B cell (primary cell): ENCODE data around the gene MRM1. TPM values are rescaled to one million over a fixed set of nuclear protein-coding genes. Genes with fewer than 3 reads are reported as not detected.
A peak's percentile ranks its signal among the peaks of the same experiment; 100 is the strongest.

ENCODE experiments used
- ATAC-seq: fragments of 200-7000 bp; cut with Tn5 transposase; one replicate; pipeline ENCODE4 v1.10.0; 2021; ENCODE audit warnings: low read depth, mild to moderate bottlenecking, moderate number of reproducible peaks, moderate library complexity
- CTCF ChIA-PET: fragments of 350-600 bp; sonication (Branson Sonifier 250); formaldehyde crosslinking; loops from one replicate; lab custom pipeline; 2021; ENCODE audit warnings: antibody characterized with exemption, inconsistent platforms; lab: Charles Lee
- POLR2A ChIA-PET: fragments of 350-600 bp; sonication (Branson Sonifier 250); formaldehyde crosslinking; loops from one replicate; lab custom pipeline; 2021; ENCODE audit warnings: antibody characterized with exemption; lab: Charles Lee
- DNase-seq: peaks from one replicate; pipeline ENCODE4 v3.0.0; 2013
- H2AFZ ChIP-seq: 2 replicates; pipeline ENCODE4 v1.6.1; 2012; ENCODE audit warnings: mild to moderate bottlenecking, low read depth, low read length; ENCODE audit not compliant: insufficient read depth, poor library complexity, severe bottlenecking
- H3K27ac ChIP-seq, 2 donors: 1 replicate in 1 of 2; 2 replicates in 1 of 2; pipeline ENCODE4 v1.5.1; 2012 to 2013; ENCODE audit warnings: low read length in 2 of 2, mild to moderate bottlenecking in 2 of 2, moderate library complexity in 1 of 2
- H3K27me3 ChIP-seq, 4 experiments: fragments of 200-600 bp in 1 of 4; sonication (generic) in 1 of 4; replicated peaks in 1 of 4; 1 replicate in 2 of 4; 2 replicates in 2 of 4; pipeline versions ENCODE4 v1.6.1 to v1.7.0; 2013 to 2016; ENCODE audit warnings: low read length in 3 of 4, mild to moderate bottlenecking in 2 of 4, mixed read lengths in 1 of 4, moderate library complexity in 1 of 4; ENCODE audit not compliant: insufficient read depth in 4 of 4, control insufficient read depth in 3 of 4; ENCODE audit errors: control extremely low read depth in 1 of 4
- H3K36me3 ChIP-seq, 2 experiments: replicated peaks in 1 of 2; 1 replicate in 1 of 2; 2 replicates in 1 of 2; pipeline versions ENCODE4 v1.6.1 to v1.7.1; 2013; ENCODE audit warnings: low read length in 1 of 2; ENCODE audit not compliant: insufficient read depth in 2 of 2, control insufficient read depth in 1 of 2; ENCODE audit errors: control extremely low read depth in 1 of 2, extremely low read depth in 1 of 2
- H3K4me1 ChIP-seq, 2 donors: fragments of 200-600 bp in 1 of 2; sonication (generic) in 1 of 2; 1 replicate in 1 of 2; 2 replicates in 1 of 2; pipeline versions ENCODE4 v1.5.1 to v1.6.1; 2013 to 2017; ENCODE audit warnings: low read length in 2 of 2; ENCODE audit not compliant: control insufficient read depth in 2 of 2, insufficient read depth in 2 of 2
- H3K4me2 ChIP-seq: replicated peaks from 2 replicates; pipeline ENCODE3; 2012; ENCODE audit warnings: mild to moderate bottlenecking, low read depth, low read length; ENCODE audit not compliant: poor library complexity, severe bottlenecking
- H3K4me3 ChIP-seq, 5 experiments: fragments of 200-600 bp in 1 of 5; sonication (generic) in 1 of 5; 1 replicate in 3 of 5; 2 replicates in 2 of 5; pipeline versions ENCODE4 v1.5.1 to v1.7.0; 2011 to 2016; ENCODE audit warnings: low read length in 4 of 5, mild to moderate bottlenecking in 4 of 5, low read depth in 2 of 5, control low read depth in 1 of 5, moderate library complexity in 1 of 5; ENCODE audit not compliant: insufficient read depth in 1 of 5; ENCODE audit errors: control extremely low read depth in 1 of 5, extremely low read depth in 1 of 5
- H3K79me2 ChIP-seq: fragments of 200-600 bp; sonication (generic); one replicate; pipeline ENCODE4 v1.6.0; 2016; ENCODE audit warnings: low read length; ENCODE audit not compliant: control insufficient read depth, insufficient read depth
- H3K9ac ChIP-seq: fragments of 200-600 bp; sonication (generic); 2 replicates; pipeline ENCODE4 v1.6.1; 2017; ENCODE audit warnings: mild to moderate bottlenecking, low read length, moderate library complexity
- H3K9me3 ChIP-seq, 3 donors: one replicate each; pipeline versions ENCODE4 v1.6.1 to v1.7.1; 2013; ENCODE audit warnings: low read length in 2 of 3; ENCODE audit not compliant: control insufficient read depth in 2 of 3, insufficient read depth in 1 of 3; ENCODE audit errors: control extremely low read depth in 1 of 3
- H4K20me1 ChIP-seq: 2 replicates; pipeline ENCODE4 v1.6.0; 2012; ENCODE audit warnings: mild to moderate bottlenecking, low read length; ENCODE audit not compliant: insufficient read depth, control insufficient read depth, poor library complexity, severe bottlenecking
- H3K27ac Mint-ChIP-seq: one replicate; pipeline ENCODE4 v1.8.0; 2021; ENCODE audit warnings: mixed read lengths
- H3K27me3 Mint-ChIP-seq: one replicate; pipeline ENCODE4 v1.8.0; 2021; ENCODE audit warnings: mixed read lengths
- H3K4me1 Mint-ChIP-seq: one replicate; pipeline ENCODE4 v1.8.0; 2021; ENCODE audit warnings: mixed read lengths
- H3K4me3 Mint-ChIP-seq: one replicate; pipeline ENCODE4 v1.8.0; 2021; ENCODE audit warnings: mixed read lengths
- H3K9me3 Mint-ChIP-seq: one replicate; pipeline ENCODE4 v1.8.0; 2022; ENCODE audit warnings: mixed read lengths; ENCODE audit not compliant: insufficient read depth
- EZH2 ChIP-seq: IDR thresholded peaks from 2 replicates; pipeline ENCODE4 v1.6.1; 2012; ENCODE audit warnings: borderline replicate concordance, low read depth, mild to moderate bottlenecking, moderate library complexity, low read length; ENCODE audit not compliant: insufficient read depth, poor library complexity, severe bottlenecking
- WGBS: methylation state at CpG from one replicate; pipeline ENCODE4 v1.1.5; 2013; ENCODE audit warnings: missing lambda C conversion rate; ENCODE audit not compliant: insufficient coverage; 5-methylcytosine and 5-hydroxymethylcytosine counted together
- intact Hi-C: fragments of 100-400 bp; cut with micrococcal nuclease; formaldehyde crosslinking; loops from one replicate; pipeline ENCODE4 v1.10.0; 2022
- polyA plus RNA-seq: library from polyadenylated mRNA; depleted of rRNA; stranded (reverse); fragments of >200 nt; gene quantifications from 2 replicates; pipeline ENCODE4 v1.2.3, GENCODE V29; 2012
- total RNA-seq, 2 donors: library from RNA; stranded (reverse); fragments of 120-200 nt in 1 of 2; gene quantifications; 1 replicate in 1 of 2; 2 replicates in 1 of 2; pipeline versions ENCODE4 v1.2.3 to v1.2.4, GENCODE V29; 2013 to 2022
- TF ChIP-seq, protein P1 (sequence below): fragments of 200-600 bp; IDR thresholded peaks from one replicate; pipeline ENCODE4 v1.8.0; 2022; ENCODE audit warnings: antibody characterized with exemption, mild to moderate bottlenecking

Gene MRM1
- total and polyA plus RNA-seq, 2 donors (not counting 1 experiment from before 2014, with no cell fraction given): 9.1 to 14.4 TPM

DNA sequence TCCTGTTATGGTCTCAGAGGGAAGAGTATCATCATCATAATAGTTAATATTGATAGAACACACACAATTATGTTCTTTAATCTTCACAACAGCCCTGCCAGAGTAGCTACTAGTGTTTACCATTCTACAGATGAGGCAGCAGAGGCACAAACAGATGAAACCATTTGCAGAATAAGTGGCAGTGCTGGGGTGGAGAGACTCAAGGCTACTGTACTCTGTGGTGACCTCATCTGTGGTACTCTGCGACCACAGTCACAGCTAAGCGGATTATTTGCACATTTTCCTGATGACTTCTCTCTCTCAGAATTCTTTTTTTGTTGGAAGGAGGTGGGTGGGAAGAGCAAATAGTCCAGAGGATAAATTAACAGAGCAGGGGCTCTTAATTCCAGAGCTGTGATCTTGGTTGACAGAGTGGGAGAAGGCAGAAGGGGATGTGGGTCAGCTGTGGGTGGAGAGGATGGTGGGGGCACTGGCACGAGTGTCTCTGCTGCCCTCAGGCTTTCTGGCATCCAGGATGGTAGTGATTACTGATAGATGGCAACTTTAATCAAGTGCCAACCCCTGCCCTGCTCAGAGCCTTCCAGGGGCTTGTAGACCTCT lies 41.8 kb downstream of the MRM1 start:
- H3K9me3 Mint-ChIP-seq: no peaks in the 10 kb centered on the region
- TF ChIP-seq, protein P1, sequence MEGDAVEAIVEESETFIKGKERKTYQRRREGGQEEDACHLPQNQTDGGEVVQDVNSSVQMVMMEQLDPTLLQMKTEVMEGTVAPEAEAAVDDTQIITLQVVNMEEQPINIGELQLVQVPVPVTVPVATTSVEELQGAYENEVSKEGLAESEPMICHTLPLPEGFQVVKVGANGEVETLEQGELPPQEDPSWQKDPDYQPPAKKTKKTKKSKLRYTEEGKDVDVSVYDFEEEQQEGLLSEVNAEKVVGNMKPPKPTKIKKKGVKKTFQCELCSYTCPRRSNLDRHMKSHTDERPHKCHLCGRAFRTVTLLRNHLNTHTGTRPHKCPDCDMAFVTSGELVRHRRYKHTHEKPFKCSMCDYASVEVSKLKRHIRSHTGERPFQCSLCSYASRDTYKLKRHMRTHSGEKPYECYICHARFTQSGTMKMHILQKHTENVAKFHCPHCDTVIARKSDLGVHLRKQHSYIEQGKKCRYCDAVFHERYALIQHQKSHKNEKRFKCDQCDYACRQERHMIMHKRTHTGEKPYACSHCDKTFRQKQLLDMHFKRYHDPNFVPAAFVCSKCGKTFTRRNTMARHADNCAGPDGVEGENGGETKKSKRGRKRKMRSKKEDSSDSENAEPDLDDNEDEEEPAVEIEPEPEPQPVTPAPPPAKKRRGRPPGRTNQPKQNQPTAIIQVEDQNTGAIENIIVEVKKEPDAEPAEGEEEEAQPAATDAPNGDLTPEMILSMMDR: no peak
- TF ChIP-seq EZH2: no peak
- Histone ChIP-seq H3K79me2 (no peaks in the 10 kb centered on the region), H3K27me3 (peaks cover 0 to 71% (median 23%) of the 10 kb centered on the region in 4 experiments), H3K9ac (no peak overlapping the region), H3K4me2 (no peak overlapping the region), H4K20me1 (no peaks in the 10 kb centered on the region), H3K36me3 (no peaks in the 10 kb centered on the region), H2AFZ (no peak overlapping the region), H3K4me3 (no peak overlapping the region), H3K9me3 (peaks cover 0 to 3% (median 0%) of the 10 kb centered on the region in 3 donors), H3K27ac (no peak overlapping the region), H3K4me1 (peaks cover 10 to 12% of the 10 kb centered on the region in 2 donors)
- no peak overlapping the region for H3K27ac Mint-ChIP-seq
- peaks cover 73% of the 10 kb centered on the region for H3K27me3 Mint-ChIP-seq
- ChIA-PET POLR2A (no interaction called here), CTCF (interaction anchor here (1.7 kb wide), 1 partner anchor 405 kb away, joined by 6 read pairs; no protein-coding TSS in a partner anchor)
- peak overlapping the region; percentile 38 for H3K4me3 Mint-ChIP-seq
- intact Hi-C loops: no loop called here
- no CpG with 5 or more reads among the region's 3 CpGs for WGBS
- ATAC-seq: no peak
- H3K4me1 Mint-ChIP-seq: peaks cover 12% of the 10 kb centered on the region
- no peak for DNase-seq

DNA sequence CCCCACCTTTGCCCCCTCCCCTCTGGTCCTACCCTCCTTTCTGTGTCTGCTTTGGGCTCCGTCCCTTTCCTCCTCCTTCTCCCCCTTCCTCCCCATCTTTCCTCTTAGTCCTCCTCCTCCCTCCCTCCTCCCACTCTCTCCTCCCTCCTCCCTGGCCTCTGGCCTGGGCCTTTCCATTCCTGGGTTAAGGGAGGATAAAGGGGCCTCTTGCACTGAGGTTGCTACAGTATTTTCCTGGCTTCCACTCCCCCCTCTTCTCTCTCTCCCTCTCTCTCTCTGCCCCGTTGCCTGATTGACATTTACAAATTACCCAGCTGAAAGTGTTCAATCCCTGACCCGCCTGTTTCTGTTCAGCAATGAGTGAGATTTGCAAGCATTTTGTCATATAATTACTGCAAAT lies 44.0 kb downstream of the MRM1 start:
- H4K20me1 ChIP-seq: no peaks in the 10 kb centered on the region
- H3K27ac Mint-ChIP-seq: no peak overlapping the region
- TF ChIP-seq, protein P1: no peak
- no peak for TF ChIP-seq EZH2
- no peak overlapping the region for H3K4me3 Mint-ChIP-seq
- peaks cover 0 to 3% (median 0%) of the 10 kb centered on the region in 3 donors for H3K9me3 ChIP-seq
- no peak overlapping the region for H3K9ac ChIP-seq
- no peaks in the 10 kb centered on the region for H3K9me3 Mint-ChIP-seq
- no peak overlapping the region for H3K27ac ChIP-seq
- no peak for ATAC-seq
- no peaks in the 10 kb centered on the region for H3K36me3 ChIP-seq
- H2AFZ ChIP-seq: no peak overlapping the region
- H3K4me2 ChIP-seq: no peak overlapping the region
- H3K4me1 ChIP-seq: peaks cover 10 to 12% of the 10 kb centered on the region in 2 donors
- no CpG with 5 or more reads among the region's 3 CpGs for WGBS
- intact Hi-C loops: no loop called here
- H3K27me3 ChIP-seq: peaks cover 0 to 55% (median 20%) of the 10 kb centered on the region in 4 experiments
- peaks cover 12% of the 10 kb centered on the region for H3K4me1 Mint-ChIP-seq
- no peaks in the 10 kb centered on the region for H3K79me2 ChIP-seq
- peaks cover 70% of the 10 kb centered on the region for H3K27me3 Mint-ChIP-seq
- POLR2A ChIA-PET: no interaction called here
- CTCF ChIA-PET: no interaction called here
- no peak overlapping the region for H3K4me3 ChIP-seq
- DNase-seq: no peak
